Karpas-422 (cell line): ENCODE measurements around the gene NOP56. TPM values are rescaled to one million over a fixed set of nuclear protein-coding genes. Genes with fewer than 3 reads are reported as not detected.
"Not testable (repeated sequence)": the region's sequence is repeated elsewhere in the genome, so short reads cannot be mapped to it uniquely, and the experiment has no call there.

Experiments
- DNase-seq: peaks from one replicate; pipeline ENCODE4 v3.0.0-alpha.2; 2015
- H2AFZ ChIP-seq: fragments of 200-600 bp; sonication (generic); 2 replicates; pipeline ENCODE4 v1.6.1; 2014; ENCODE audit warnings: antibody characterized with exemption, low read length, mixed read lengths
- H3K27ac ChIP-seq: fragments of 200-600 bp; sonication (generic); 2 replicates; pipeline ENCODE4 v1.5.1; 2014; ENCODE audit warnings: mild to moderate bottlenecking, low read length, moderate library complexity
- H3K27me3 ChIP-seq: fragments of 200-600 bp; sonication (generic); 2 replicates; pipeline ENCODE4 v1.6.1; 2014; ENCODE audit warnings: low read length, mixed read lengths
- H3K36me3 ChIP-seq: fragments of 200-600 bp; sonication (generic); 2 replicates; pipeline ENCODE4 v1.6.1; 2014; ENCODE audit warnings: low read length, mixed read lengths; ENCODE audit not compliant: insufficient read depth
- H3K4me1 ChIP-seq: fragments of 200-600 bp; sonication (generic); 2 replicates; pipeline ENCODE4 v1.6.1; 2014; ENCODE audit warnings: mild to moderate bottlenecking, low read length, mixed read lengths
- H3K4me2 ChIP-seq: fragments of 200-600 bp; sonication (generic); 2 replicates; pipeline ENCODE4 v1.6.1; 2014; ENCODE audit warnings: low read length, low read depth, mild to moderate bottlenecking; ENCODE audit not compliant: poor library complexity, severe bottlenecking
- H3K4me3 ChIP-seq: fragments of 200-600 bp; sonication (generic); 2 replicates; pipeline ENCODE4 v1.5.1; 2014; ENCODE audit warnings: mild to moderate bottlenecking, antibody characterized with exemption, low read length, mixed read lengths
- H3K79me2 ChIP-seq: fragments of 200-600 bp; sonication (generic); 2 replicates; pipeline ENCODE4 v1.6.1; 2014; ENCODE audit warnings: mild to moderate bottlenecking, low read length, mixed read lengths
- H3K9ac ChIP-seq: fragments of 200-600 bp; sonication (generic); 2 replicates; pipeline ENCODE4 v1.6.0; 2014; ENCODE audit warnings: low read length
- H3K9me2 ChIP-seq: fragments of 200-600 bp; sonication (generic), shearing (Covaris generic); replicated peaks from 2 replicates; pipeline ENCODE4 v1.6.0; 2014; ENCODE audit warnings: mild to moderate bottlenecking, low read length, moderate library complexity; ENCODE audit not compliant: insufficient read depth
- H3K9me3 ChIP-seq: fragments of 300-700, 200-600 bp; sonication (generic); 2 replicates; pipeline ENCODE4 v1.6.1; 2014; ENCODE audit warnings: low read length, mixed read lengths
- H4K20me1 ChIP-seq: fragments of 200-600 bp; sonication (generic); 2 replicates; pipeline ENCODE4 v1.6.1; 2014; ENCODE audit warnings: mild to moderate bottlenecking, antibody characterized with exemption, low read length, low read depth; ENCODE audit not compliant: insufficient read depth
- total RNA-seq: library from RNA; depleted of rRNA; stranded (reverse); fragments of >200 nt; shearing (Covaris generic); gene quantifications from 2 replicates; pipeline ENCODE4 v1.2.3, GENCODE V29; 2014; ENCODE audit warnings: low replicate concordance

Gene NOP56
- total RNA-seq, 1 experiment from 2014 or later, result 192 TPM

DNA sequence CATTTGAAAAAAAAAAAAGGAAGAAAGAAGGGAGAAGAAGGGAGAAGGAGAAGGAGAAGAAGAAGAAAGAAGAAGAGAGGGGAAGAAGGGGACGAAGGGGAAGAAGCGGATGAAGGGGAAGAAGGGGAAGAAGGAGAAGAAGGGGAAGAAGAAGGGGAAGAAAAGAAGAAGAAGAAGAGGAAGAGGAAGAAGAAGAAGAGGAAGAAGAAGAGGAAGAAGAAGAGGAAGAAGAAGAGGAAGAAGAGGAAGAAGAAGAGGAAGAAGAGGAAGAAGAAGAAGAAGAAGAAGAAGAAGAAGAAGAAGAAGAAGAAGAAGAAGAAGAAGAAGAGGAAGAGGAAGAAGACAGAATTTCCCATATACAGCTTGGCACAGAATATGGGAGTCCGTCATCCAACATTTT, 29.6 kb downstream of the NOP56 start:
- not testable (repeated sequence) for H3K27ac ChIP-seq, H3K27me3 ChIP-seq, H3K79me2 ChIP-seq, H2AFZ ChIP-seq, H4K20me1 ChIP-seq, H3K4me2 ChIP-seq, H3K9ac ChIP-seq, H3K9me3 ChIP-seq, H3K4me3 ChIP-seq, DNase-seq, H3K36me3 ChIP-seq, H3K9me2 ChIP-seq, H3K4me1 ChIP-seq

DNA sequence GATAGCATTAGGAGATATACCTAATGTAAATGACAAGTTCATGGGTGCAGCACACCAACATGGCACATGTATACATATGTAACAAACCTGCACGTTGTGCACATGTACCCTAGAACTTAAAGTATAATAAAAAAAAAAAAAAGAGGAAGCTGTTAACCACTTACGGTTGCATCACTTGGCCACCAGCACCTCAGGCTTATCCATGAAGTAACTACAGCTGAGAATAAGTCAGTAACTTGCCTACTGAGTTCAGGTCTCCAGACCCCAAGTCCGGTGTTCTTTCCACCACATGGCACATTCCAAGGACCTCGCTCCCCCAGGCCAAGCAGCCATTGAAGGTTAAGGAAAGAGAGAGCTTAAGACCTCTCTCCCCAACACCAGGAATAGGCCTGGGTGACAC, 32.4 kb downstream of the NOP56 start:
- not testable (repeated sequence) for H3K9me2 ChIP-seq
- peaks cover 12% of the 10 kb centered on the region for H3K4me1 ChIP-seq

DNA sequence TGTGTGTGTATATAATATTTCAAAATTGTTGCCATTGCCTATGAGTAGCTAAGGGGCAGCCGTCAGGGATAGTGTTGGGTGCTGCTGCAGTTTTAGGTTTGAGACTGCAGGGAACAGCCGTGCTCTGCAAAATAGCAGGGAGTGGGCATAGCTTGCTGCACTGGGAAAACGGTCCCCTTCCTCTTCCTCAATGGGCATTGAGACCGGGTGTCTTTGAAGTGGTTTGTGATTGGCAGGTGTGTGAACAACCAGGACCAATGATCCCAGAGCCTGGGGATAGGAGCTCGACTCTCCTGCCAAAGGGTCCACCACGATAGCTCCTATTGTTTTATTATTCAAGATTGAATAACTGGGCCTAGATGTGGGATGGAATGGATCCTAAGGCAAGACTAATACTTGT, 35.1 kb downstream of the NOP56 start:
- DNase-seq, result no peak
- Histone ChIP-seq H3K9me2 (no peaks in the 10 kb centered on the region), H3K36me3 (no peaks in the 10 kb centered on the region), H3K4me3 (no peak overlapping the region), H3K9me3 (no peaks in the 10 kb centered on the region), H3K4me1 (peaks cover 12% of the 10 kb centered on the region), H3K79me2 (no peaks in the 10 kb centered on the region), H3K9ac (0 out of 2 replicates have a peak overlapping the region, but pooled peaks have one; percentile 17), H3K27ac (no peak overlapping the region), H3K27me3 (no peaks in the 10 kb centered on the region), H2AFZ (peak overlapping the region; percentile 87), H3K4me2 (peak overlapping the region; percentile 62), H4K20me1 (no peaks in the 10 kb centered on the region)

More for the DNA sequence above, 32.4 kb downstream of the NOP56 start:
- H3K27me3 ChIP-seq, H2AFZ ChIP-seq, H3K4me3 ChIP-seq, H4K20me1 ChIP-seq, H3K9me3 ChIP-seq, H3K36me3 ChIP-seq, H3K4me2 ChIP-seq, H3K27ac ChIP-seq, H3K9ac ChIP-seq, H3K79me2 ChIP-seq: not testable (repeated sequence)
- DNase-seq, result peak; percentile 63

- peak overlapping the region; percentile 51; the same call in 1 of the 2 replicates for H3K4me3 ChIP-seq
- H3K9me2 ChIP-seq, result no peaks in the 10 kb centered on the region
- H3K9me3 ChIP-seq, result no peaks in the 10 kb centered on the region
- peak overlapping the region; percentile 62 for H3K4me2 ChIP-seq
- H3K27ac ChIP-seq, result no peak overlapping the region
- H3K9ac ChIP-seq, result peak overlapping the region; percentile 55
- H3K27me3 ChIP-seq, result no peaks in the 10 kb centered on the region
- H3K4me1 ChIP-seq, result peaks cover 12% of the 10 kb centered on the region
- no peaks in the 10 kb centered on the region for H3K79me2 ChIP-seq
- peak overlapping the region; percentile 87 for H2AFZ ChIP-seq
- no peaks in the 10 kb centered on the region for H4K20me1 ChIP-seq
- no peaks in the 10 kb centered on the region for H3K36me3 ChIP-seq
- DNase-seq, result peak; percentile 93
These were observed 35.7 kb downstream of the NOP56 start for GRCh38 chr20:2688041-2688591.

DNA sequence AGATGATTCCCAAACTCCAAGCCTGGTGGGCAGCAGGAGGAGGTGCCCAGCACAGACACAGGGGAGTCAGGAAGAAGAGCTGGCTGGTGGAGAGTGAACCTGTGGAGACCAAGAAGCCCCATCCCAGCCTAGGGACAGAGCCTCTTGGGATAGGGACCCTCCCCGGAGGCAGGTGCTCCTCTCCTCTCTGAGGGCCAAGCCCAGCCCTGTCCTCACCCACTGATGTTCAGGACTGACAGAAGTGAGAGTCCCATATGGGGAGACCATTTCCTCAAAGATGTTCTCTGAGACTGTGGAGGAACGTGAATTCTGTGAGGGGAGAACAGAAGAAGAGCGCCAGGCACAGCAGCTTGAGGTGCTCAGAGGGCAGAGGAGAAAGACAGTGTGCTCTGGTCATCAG, 37.8 kb downstream of the NOP56 start:
- no peak overlapping the region for H3K4me2 ChIP-seq
- no peaks in the 10 kb centered on the region for H3K27me3 ChIP-seq
- DNase-seq, result no peak
- no peaks in the 10 kb centered on the region for H3K79me2 ChIP-seq
- H4K20me1 ChIP-seq, result no peaks in the 10 kb centered on the region
- H3K4me3 ChIP-seq, result no peak overlapping the region
- H3K36me3 ChIP-seq, result no peaks in the 10 kb centered on the region
- H3K9ac ChIP-seq, result no peak overlapping the region
- no peaks in the 10 kb centered on the region for H3K9me2 ChIP-seq
- H3K27ac ChIP-seq, result no peak overlapping the region
- peaks cover 9% of the 10 kb centered on the region for H3K4me1 ChIP-seq
- no peaks in the 10 kb centered on the region for H3K9me3 ChIP-seq
- H2AFZ ChIP-seq, result no peak overlapping the region

- no peaks in the 10 kb centered on the region for H3K79me2 ChIP-seq
- peaks cover 9% of the 10 kb centered on the region for H3K4me1 ChIP-seq
- no peaks in the 10 kb centered on the region for H3K9me2 ChIP-seq
- H3K27me3 ChIP-seq, result no peaks in the 10 kb centered on the region
- H3K4me3 ChIP-seq, result no peak overlapping the region
- no peak overlapping the region for H3K4me2 ChIP-seq
- no peak overlapping the region for H2AFZ ChIP-seq
- H4K20me1 ChIP-seq, result no peaks in the 10 kb centered on the region
- no peaks in the 10 kb centered on the region for H3K36me3 ChIP-seq
- DNase-seq, result no peak
- H3K9ac ChIP-seq, result no peak overlapping the region
- H3K27ac ChIP-seq, result no peak overlapping the region
- H3K9me3 ChIP-seq, result no peaks in the 10 kb centered on the region
These were observed 38.3 kb downstream of the NOP56 start for GRCh38 chr20:2690718-2691117.

- Histone ChIP-seq H3K9ac (no peak overlapping the region), H3K27me3 (no peaks in the 10 kb centered on the region), H3K4me1 (peaks cover 9% of the 10 kb centered on the region), H3K79me2 (no peaks in the 10 kb centered on the region), H3K9me3 (no peaks in the 10 kb centered on the region), H3K4me2 (no peak overlapping the region), H3K27ac (no peak overlapping the region), H3K36me3 (no peaks in the 10 kb centered on the region), H3K4me3 (no peak overlapping the region), H4K20me1 (no peaks in the 10 kb centered on the region), H2AFZ (no peak overlapping the region), H3K9me2 (no peaks in the 10 kb centered on the region)
- no peak for DNase-seq
These were observed 38.7 kb downstream of the NOP56 start for GRCh38 chr20:2691127-2691526.

DNA sequence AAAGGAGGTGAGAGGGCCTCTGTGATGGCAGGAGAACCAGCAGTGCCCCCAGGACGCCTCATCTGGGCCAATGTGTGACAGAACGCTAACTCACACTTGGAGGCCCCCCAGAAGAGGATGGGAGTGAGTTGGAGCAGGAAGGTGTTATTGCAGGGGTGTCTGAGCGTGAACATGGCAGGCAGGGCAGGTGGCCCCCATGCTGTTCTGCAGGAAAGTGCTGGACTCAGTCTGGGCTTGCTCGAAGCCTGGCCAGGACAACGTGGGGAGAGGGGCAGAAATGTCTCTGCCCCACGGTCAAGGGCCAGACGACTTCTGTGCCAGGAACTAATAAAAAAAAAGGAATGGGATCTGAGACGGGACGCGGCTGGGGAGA, 39.2 kb downstream of the NOP56 start:
- Histone ChIP-seq H3K27me3 (no peaks in the 10 kb centered on the region), H3K79me2 (no peaks in the 10 kb centered on the region), H3K27ac (no peak overlapping the region), H3K9ac (no peak overlapping the region), H3K9me2 (no peaks in the 10 kb centered on the region), H3K36me3 (no peaks in the 10 kb centered on the region), H3K9me3 (no peaks in the 10 kb centered on the region), H3K4me3 (no peak overlapping the region; the same call in 1 of the 2 replicates), H3K4me2 (no peak overlapping the region), H3K4me1 (peaks cover 9% of the 10 kb centered on the region), H2AFZ (no peak overlapping the region), H4K20me1 (no peaks in the 10 kb centered on the region)
- no peak for DNase-seq
